Stimulated activated naive CD4-positive, alpha-beta T cell treated with Interleukin-2 at 50 U/mL for 16 hours (primary cell): Measurements from ENCODE around the gene ALKBH2.

ENCODE experiments used
- DNase-seq: peaks from one replicate; lab custom pipeline; 2025; lab: John Stamatoyannopoulos, UW

The ALKBH2 gene

GRCh38 chr12:109093022-109093918 is at the start of gene ALKBH2:
Gene ALKBH2 (minus strand): TSS chr12:109093472. CDS start chr12:109092786, 686 bp downstream.
- DNase-seq: peak; percentile 94

GRCh38 chr12:109140560-109140959 is 47.3 kb upstream of the ALKBH2 start:
- DNase-seq: no peak

- DNase-seq: no peak
These were observed 46.5 kb upstream of the ALKBH2 start for GRCh38 chr12:109139791-109140190.

GRCh38 chr12:109139360-109139759 is 46.1 kb upstream of the ALKBH2 start:
- DNase-seq: no peak

GRCh38 chr12:109137055-109137454 is 43.8 kb upstream of the ALKBH2 start:
- DNase-seq: no peak

- no peak for DNase-seq
These were observed 41.1 kb upstream of the ALKBH2 start for GRCh38 chr12:109134186-109134917.

GRCh38 chr12:109131154-109132050 is 38.1 kb upstream of the ALKBH2 start:
- DNase-seq: no peak

- no peak for DNase-seq
These were observed 37.3 kb upstream of the ALKBH2 start for GRCh38 chr12:109130297-109131153.

- DNase-seq: no peak
These were observed 34.4 kb upstream of the ALKBH2 start for GRCh38 chr12:109127533-109128242.

GRCh38 chr12:109126784-109127183 is 33.5 kb upstream of the ALKBH2 start:
- DNase-seq: no peak

GRCh38 chr12:109125791-109126190 is 32.5 kb upstream of the ALKBH2 start:
- no peak for DNase-seq

- DNase-seq: no peak
These were observed 31.8 kb upstream of the ALKBH2 start for GRCh38 chr12:109124878-109125648.

- DNase-seq: no peak
These were observed 28.1 kb upstream of the ALKBH2 start for GRCh38 chr12:109121346-109121880.

- DNase-seq: no peak
These were observed 27.3 kb upstream of the ALKBH2 start for GRCh38 chr12:109120557-109120956.

GRCh38 chr12:109120095-109120494 is 26.8 kb upstream of the ALKBH2 start:
- no peak for DNase-seq

GRCh38 chr12:109116611-109116949 is 23.3 kb upstream of the ALKBH2 start:
- DNase-seq: no peak

- DNase-seq: no peak
These were observed 22.7 kb upstream of the ALKBH2 start, which contains the start of gene ACACB for GRCh38 chr12:109115758-109116610. Gene ACACB (plus strand): TSS chr12:109116587. CDS start chr12:109139406, 22,819 bp downstream.

GRCh38 chr12:109115404-109115757 is 22.1 kb upstream of the ALKBH2 start:
- DNase-seq: no peak

- DNase-seq: no peak
These were observed 21.4 kb upstream of the ALKBH2 start for GRCh38 chr12:109114644-109115043.
